IPS-NIHi11 (cell line): ENCODE results near the gene ASS1.

Experiments
- DNase-seq: peaks from one replicate; pipeline ENCODE4 v3.0.0; 2012; ENCODE audit warnings: mixed read lengths, low spot score

ASS1 gene

DNA sequence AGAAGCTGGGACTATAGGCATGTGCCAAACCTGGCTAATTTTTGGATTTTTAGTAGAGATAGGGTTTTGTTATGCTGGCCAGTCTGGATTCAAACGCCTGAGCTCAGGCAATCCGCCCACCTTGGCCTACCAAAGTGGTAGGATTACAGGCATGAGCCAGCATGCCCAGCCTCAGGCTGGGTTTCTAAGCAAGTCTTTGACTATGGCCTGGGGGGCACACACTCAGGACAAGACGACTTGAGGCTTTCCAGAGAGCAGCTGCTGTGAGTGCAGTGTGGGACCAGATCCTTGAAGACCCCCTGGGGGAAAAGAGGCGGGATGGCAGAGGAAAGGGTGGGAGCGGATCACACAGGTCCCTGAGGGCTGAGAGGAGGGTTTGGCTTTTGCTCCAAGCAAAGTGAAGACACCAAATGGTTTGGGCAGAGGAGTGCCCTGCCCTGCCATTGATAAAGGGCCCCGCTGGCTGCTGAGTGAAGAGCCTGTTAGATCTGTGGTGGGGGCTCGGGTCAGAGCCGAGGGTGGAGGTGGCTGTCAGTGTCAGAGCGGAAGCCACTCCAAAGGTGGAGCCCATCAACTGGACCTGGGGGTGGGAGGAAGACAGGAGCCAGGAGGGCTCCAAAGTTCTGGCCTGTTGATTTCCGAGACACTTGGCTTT lies 87.8 kb downstream of the ASS1 start:
- DNase-seq, result no peak

DNA sequence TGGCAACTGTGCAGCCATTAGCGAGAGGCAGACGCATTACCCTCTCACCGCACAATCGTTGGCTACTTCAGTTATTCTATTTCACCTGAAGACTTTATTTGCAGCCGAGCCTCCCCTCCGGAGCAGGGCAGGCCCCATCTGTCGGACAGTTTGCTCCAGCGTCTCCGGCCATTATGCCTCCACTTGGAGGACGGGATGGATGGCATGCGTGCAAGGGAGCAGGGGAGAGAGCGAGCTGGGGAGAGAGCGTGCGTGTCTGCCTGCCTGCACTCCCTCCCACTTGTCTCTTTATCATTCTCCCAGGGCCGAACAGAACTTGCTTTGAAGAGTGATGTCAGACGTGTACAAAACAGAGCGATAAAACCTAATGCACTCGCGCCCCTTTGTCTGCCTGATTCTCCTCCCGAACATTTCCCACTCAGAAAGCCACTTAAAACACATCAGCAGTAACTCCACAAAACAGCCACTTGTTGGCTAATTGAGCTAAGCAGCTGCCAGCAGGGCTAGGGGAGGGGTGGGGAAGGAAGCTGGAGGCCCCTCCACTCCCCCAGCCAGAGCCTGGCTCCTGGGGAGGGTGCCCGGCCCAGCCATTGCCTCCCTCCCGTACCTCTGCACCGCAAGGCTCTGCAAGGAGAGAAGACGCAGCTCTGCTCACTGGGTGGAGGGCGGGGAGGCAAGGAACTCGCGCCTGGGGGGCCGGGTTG lies 91.2 kb downstream of the ASS1 start:
- DNase-seq, result peak; percentile 57

DNA sequence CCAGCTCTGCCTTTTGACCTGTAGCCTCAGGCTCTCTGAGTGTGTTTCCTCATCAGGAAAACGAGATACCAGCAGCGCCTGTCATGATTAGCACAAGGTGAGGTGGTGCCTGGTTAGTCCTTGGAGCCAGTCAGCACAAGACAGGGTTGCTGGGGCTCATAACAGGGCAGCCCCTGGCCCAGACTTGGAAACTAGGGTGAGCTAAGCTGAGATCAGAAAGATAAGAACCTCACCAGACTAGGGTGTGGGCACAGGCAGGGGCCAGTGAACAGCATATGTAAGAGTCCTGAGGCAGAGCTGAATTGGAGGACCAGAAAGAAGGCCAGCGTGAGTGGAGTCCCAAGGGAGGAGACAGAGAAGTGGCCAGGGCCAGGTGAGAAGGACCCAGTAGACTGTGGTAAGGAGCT lies 91.9 kb downstream of the ASS1 start:
- no peak for DNase-seq

DNA sequence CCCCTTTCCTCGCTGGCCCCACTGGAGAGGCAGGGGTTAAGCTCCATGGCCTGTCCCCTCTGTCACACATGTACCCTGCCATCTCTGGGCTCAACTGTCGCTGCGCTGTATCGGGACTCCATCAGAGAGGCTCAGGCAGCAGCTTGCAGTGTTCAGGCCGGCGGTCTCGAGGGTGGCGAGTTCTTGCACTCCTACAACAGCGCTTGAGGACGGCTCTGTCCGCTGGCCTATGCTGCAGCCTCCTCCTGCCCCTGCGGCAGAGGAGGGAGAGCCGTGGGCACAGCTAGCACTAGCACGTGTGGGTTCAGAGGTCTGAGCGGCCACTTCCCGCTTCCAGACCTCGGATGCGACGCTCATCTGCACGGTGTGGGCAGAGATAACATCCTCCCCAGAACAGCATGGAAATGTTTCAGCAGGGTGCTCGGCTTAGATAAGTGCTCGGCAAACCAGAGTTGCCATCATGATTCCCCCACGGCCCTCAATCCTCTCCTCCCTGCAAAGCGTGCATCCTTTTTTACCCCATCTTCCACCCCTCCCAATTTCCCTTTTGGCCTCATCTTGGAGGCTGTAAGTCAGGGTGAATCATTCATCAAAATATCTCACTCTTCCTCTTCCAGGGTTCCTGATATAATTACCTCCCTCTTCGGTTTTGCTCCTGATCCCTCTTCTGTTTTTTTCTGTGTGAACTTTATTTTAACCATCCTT lies 92.7 kb downstream of the ASS1 start:
- no peak for DNase-seq

DNA sequence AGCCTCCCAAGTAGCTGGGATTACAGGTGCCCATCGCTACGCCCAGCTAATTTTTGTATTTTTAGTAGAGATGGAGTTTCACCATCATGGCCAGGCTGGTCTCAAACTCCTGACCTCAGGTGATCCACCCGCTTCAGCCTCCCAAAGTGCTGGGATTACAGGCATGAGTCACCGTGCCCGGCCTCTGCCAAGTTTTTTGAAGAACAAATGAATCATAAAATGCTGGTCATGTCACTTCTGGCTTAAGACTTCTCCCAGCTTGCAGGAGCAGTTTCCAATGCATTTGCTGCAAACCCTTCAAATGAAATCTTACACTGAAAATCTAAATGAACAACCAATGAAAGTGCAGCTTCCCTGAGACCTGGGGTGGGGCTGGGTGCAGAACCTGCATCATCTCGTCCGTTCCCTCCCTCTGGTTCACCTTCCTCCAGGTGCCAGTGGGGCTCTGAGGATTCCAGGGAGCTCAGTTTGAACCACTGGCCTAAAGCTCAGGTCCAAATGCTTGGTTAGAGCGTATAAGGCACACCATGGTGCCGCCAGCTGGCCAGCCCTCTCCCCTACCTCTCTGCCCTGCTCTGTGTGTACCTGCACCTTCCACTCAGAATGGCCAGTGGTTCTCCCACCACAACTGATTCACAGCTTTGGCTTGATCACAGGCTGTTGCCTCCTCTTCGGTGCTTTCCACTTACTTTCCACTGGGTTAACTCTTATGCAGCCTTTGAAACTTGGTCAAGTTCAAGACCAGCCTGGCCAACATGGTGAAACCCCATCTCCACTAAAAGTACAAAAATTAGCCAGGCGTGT lies 94.9 kb downstream of the ASS1 start:
- no peak for DNase-seq

DNA sequence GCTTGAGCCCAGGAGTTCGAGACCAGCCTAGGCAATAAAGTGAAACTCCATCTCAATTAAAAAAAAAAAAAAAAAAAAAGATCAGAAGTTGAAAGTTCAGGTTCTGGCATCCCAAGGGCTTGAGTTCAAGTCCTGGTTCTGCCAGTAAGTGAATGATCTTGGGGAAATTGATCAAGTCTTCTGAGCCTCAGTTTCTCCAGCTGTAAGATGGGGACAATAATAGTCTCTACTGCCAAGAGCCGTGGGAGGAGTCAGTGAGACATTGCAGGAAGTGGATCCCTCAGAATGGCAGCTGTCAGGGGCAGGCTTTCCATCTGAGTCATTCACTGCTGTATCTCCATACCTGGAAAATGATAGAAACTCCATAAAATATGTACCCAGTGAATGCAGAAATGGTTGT lies 96.8 kb downstream of the ASS1 start:
- DNase-seq, result no peak

DNA sequence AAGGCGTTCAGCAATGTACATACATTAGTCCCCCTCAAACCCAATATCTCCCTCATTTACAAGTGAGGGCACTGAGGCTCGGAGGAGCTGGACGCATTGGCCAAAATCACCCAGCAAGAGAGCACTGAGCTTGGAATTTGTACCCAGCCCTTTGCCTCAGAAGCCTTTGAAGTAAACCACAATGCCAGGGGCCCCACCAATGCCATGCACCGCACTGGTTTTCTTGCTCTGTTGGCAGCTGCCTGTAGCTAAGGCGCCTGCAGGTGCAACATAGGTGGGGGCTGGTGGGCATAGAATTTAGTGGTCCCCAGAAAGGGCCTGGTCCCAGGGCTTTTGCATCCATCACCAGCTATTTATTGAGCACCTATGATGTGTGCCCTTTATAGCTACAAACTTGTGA lies 97.3 kb downstream of the ASS1 start:
- DNase-seq, result no peak

DNA sequence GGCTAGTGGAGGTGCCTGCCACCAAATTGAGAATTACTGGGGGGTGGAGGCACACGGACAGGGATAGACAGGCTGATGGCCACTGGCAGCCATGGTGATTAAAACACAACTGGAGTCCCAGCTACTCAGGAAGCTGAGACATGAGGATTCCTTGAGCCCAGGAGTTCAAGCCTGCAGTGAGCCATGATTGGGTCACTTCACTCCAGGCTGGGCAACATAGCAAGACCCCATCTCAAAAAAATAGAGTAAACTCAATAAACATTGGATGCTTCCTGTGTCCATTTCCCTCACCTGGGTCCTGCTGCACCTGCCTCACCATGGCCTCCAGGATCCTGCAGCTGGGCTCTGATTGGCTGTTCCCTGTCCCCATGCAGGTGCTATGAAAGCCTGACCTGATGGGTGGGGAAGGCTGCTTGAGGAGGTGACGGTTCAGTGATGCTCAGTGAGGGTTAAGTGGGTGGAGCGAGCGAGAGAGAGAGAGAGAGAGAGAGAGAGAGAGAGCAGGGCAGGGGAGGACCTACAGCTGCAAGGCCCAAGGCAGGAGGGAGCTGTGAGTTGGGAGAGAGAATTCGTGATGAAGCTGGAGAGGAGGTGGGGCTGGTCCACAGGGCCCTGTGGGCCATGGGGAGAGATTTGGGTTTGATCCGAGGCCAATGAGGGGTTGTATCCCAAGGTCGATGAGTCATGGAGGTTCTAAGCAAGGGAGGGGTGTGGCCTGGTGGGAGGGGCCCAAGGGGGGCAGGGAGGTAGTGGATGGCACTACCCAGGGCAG lies 97.9 kb downstream of the ASS1 start:
- DNase-seq, result no peak

DNA sequence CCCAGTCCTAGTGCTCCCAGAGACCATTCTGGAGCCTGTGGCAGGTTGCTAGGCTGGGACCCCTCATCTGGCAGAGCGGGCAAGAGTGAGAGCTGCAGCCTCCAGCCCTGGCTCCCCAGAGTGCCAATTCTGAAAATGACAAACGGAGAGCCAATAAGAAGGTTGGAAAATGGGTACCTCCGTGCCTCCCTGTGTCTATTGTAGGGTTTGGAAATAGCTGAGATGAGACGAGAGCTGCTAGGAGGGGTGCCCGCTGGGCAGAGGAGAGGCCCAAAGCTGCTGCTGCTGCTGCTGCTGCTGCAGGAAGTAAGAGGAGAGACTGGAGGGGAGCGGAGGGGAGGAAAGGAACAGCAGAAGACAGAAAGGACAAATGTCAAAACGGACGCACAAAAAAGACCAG lies 98.6 kb downstream of the ASS1 start:
- no peak for DNase-seq

DNA sequence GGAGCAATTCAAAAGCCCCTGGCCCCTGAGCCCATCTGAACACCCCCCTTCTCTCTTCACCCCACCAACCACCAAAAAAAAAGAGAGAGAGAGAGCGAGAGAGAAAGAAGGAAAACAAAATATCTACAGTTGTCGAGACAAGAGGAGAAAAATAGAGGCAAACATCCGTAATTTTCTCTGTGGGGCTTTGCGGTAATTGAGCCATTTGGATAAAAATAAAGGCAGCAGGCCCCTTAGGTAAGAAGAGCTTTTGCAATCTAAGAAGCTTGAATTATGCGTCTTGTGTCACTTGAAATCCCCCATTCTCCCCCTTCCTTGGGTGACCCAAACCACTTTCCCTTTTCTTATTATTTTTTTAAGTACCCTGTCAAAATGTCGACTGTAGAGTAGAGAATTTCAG lies 99.1 kb downstream of the ASS1 start:
- no peak for DNase-seq

DNA sequence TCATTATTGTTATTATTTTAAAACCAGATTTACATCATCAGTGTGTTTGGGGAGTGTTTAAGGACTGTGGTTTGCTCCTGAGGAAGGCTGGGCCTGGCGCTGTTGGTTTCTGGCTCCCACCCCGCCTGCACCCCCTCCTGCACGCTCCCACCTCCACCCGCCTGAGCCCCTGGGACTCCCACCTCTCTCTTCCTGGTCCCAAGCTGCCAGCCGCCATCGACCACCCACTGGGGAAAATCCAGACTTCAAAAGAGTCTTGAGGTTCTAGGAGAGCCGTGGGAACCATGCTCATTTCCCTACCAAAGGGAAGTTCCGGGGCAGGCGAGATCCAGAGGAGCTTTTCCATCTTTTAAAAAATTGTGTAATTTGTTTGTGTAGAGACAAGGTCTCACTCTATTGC lies 99.6 kb downstream of the ASS1 start:
- no peak for DNase-seq

DNA sequence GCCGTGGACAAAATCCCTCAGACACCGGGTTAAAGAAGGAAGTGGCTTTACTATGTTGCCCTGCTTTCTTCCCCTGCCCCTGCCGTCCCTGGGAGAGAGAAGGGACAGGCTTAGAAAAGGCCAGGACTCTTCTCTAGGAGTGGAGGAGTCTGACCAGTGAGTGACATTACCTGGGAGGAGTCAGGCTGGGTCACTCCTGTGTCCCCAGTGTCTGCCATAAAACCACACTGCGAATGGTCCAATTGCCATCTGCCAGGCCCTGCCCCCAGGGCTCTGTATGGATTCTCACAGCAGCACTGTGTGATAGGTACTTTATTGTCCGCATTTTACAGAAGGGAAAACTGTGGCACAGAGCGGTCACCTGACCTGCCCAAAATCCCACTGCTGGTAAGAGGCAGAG lies 103.3 kb downstream of the ASS1 start:
- DNase-seq, result no peak

DNA sequence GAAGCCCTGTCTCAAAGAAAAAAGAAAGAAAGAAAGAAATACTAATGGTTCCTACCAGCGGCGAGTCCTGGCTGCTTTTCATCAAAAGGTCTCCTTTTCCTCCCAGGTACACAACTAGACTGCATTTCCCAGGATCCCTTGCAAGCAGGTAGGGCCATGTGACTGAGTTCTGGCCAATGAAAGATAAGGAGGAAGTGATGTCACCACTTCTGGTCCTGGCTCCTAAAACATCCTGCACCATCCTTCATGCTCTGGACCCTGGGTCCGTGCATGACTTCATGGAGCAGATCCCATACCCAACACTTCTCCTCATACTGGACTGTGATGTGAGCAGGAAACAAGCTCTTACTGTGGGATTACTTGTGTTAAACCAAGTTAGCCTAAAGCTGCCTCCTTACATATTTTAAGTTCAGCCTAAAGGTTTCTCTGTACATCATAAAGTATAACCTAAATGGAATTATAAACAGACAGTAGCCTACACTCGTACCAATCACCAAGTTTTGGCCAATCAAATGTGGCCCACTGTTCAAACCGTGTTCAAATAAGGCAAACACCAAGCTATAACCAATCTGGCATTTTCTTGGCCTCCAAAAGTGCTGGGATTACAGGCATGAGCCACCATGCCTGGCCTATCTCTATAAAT lies 104.5 kb downstream of the ASS1 start:
- no peak for DNase-seq
